Endothelial cell of umbilical vein (primary cell): Measurements from ENCODE around the gene NSUN6. TPM values are rescaled to one million over a fixed set of nuclear protein-coding genes. Genes with fewer than 3 reads are reported as not detected.

Experiments
- BruUV-seq: library from RNA; stranded (reverse); fragments of 400-500 nt; replicated peaks from 2 replicates; lab custom pipeline; 2021; lab: Mats Ljungman, UMichigan
- CTCF ChIA-PET: fragments of 300-600, 350-600 bp; sonication (Branson Sonifier 250); formaldehyde crosslinking; loops from one replicate; lab custom pipeline; 2021; ENCODE audit warnings: antibody characterized with exemption, inconsistent platforms; lab: Charles Lee
- POLR2A ChIA-PET: fragments of 300-600, 350-600 bp; sonication (Branson Sonifier 250); formaldehyde crosslinking; loops from one replicate; lab custom pipeline; 2021; ENCODE audit warnings: antibody characterized with exemption, inconsistent platforms; lab: Charles Lee
- DNase-seq: peaks from one replicate; pipeline ENCODE4 v3.0.0-alpha.2; 2011; ENCODE audit warnings: low read depth, low spot score
- FAIRE-seq: peaks from 2 replicates; lab custom pipeline; 2011; peaks lifted over from hg19 to GRCh38; lab: Jason Lieb, UNC
- H2AFZ ChIP-seq: 2 replicates; pipeline ENCODE4 v1.6.0; 2012; ENCODE audit warnings: low read depth, low read length, control low read depth, inconsistent platforms
- H3K27ac ChIP-seq: 2 replicates; pipeline ENCODE4 v1.5.1; 2011; ENCODE audit warnings: low read depth, mild to moderate bottlenecking, control low read depth, low read length, moderate library complexity; ENCODE audit not compliant: insufficient read depth
- H3K27me3 ChIP-seq, 2 experiments: 2 replicates each; pipeline versions ENCODE4 v1.6.0 to v1.6.1; 2011; ENCODE audit warnings: low read length in 2 of 2, mixed read lengths in 1 of 2; ENCODE audit not compliant: control insufficient read depth in 2 of 2, insufficient read depth in 2 of 2
- H3K36me3 ChIP-seq, 2 experiments: 2 replicates in 1 of 2; 3 replicates in 1 of 2; pipeline ENCODE4 v1.5.1; 2011; ENCODE audit warnings: low read length in 2 of 2, mild to moderate bottlenecking in 1 of 2, moderate library complexity in 1 of 2; ENCODE audit not compliant: control insufficient read depth in 2 of 2, insufficient read depth in 2 of 2; ENCODE audit errors: extremely low read depth in 1 of 2
- H3K4me1 ChIP-seq: 3 replicates; pipeline ENCODE4 v1.5.1; 2011; ENCODE audit warnings: mild to moderate bottlenecking, low read length; ENCODE audit not compliant: control insufficient read depth, insufficient read depth; ENCODE audit errors: extremely low read depth
- H3K4me2 ChIP-seq: 2 replicates; pipeline ENCODE4 v1.6.1; 2011; ENCODE audit warnings: low read length, control low read depth, mixed read lengths; ENCODE audit not compliant: insufficient read depth
- H3K4me3 ChIP-seq, 3 experiments: fragments of 200-600 bp in 1 of 3; sonication (generic), shearing (Covaris generic) in 1 of 3; replicated peaks in 1 of 3; 2 replicates each; pipeline ENCODE4 v1.5.1; 2011 to 2016; ENCODE audit warnings: control low read depth in 3 of 3, low read length in 3 of 3, mild to moderate bottlenecking in 2 of 3, inconsistent platforms in 1 of 3, low read depth in 1 of 3, moderate library complexity in 1 of 3; ENCODE audit not compliant: insufficient read depth in 1 of 3
- H3K79me2 ChIP-seq: 2 replicates; pipeline ENCODE4 v1.6.0; 2012; ENCODE audit warnings: low read length, inconsistent platforms; ENCODE audit not compliant: control insufficient read depth, insufficient read depth
- H3K9ac ChIP-seq: replicated peaks from 2 replicates; pipeline ENCODE3; 2011; ENCODE audit warnings: low read length, control low read depth; ENCODE audit not compliant: insufficient read depth; ENCODE audit errors: extremely low read depth
- H3K9me1 ChIP-seq: replicated peaks from 3 replicates; pipeline ENCODE4 v1.6.0; 2011; ENCODE audit warnings: mild to moderate bottlenecking, low read length; ENCODE audit not compliant: control insufficient read depth, insufficient read depth; ENCODE audit errors: extremely low read depth
- H3K9me3 ChIP-seq: replicated peaks from 2 replicates; pipeline ENCODE4 v1.5.1; 2012; ENCODE audit warnings: low read length, inconsistent platforms; ENCODE audit not compliant: control insufficient read depth, insufficient read depth
- H4K20me1 ChIP-seq: replicated peaks from 2 replicates; pipeline ENCODE3; 2011; ENCODE audit warnings: mild to moderate bottlenecking, low read length; ENCODE audit not compliant: control insufficient read depth, insufficient read depth; ENCODE audit errors: extremely low read depth
- FOS ChIP-seq: IDR thresholded peaks from 2 replicates; pipeline ENCODE4 v1.6.1; 2011; ENCODE audit warnings: mild to moderate bottlenecking, low read length, moderate library complexity, borderline replicate concordance; ENCODE audit not compliant: insufficient read depth
- GATA2 ChIP-seq: IDR thresholded peaks from 2 replicates; pipeline ENCODE4 v1.7.0; 2011; ENCODE audit warnings: low read depth, mild to moderate bottlenecking, moderate library complexity, mixed read lengths, low read length; ENCODE audit not compliant: insufficient read length, insufficient read depth
- JUN ChIP-seq: IDR thresholded peaks from 2 replicates; pipeline ENCODE4 v1.6.1; 2011; ENCODE audit warnings: borderline replicate concordance, low read depth; ENCODE audit not compliant: insufficient read length, insufficient read depth
- MAX ChIP-seq: IDR thresholded peaks from 2 replicates; pipeline ENCODE4 v1.6.1; 2011; ENCODE audit not compliant: insufficient read depth, insufficient read length
- MYC ChIP-seq: IDR thresholded peaks from one replicate; pipeline ENCODE4 v1.6.1; 2011; ENCODE audit warnings: mild to moderate bottlenecking, low read depth, low read length
- POLR2AphosphoS5 ChIP-seq: IDR thresholded peaks from 2 replicates; pipeline ENCODE4 v1.6.1; 2012; ENCODE audit warnings: low read depth, mild to moderate bottlenecking, control low read depth, low read length, moderate library complexity; ENCODE audit not compliant: insufficient read depth
- dilution Hi-C: fragments of 300-500 bp; cut with MboI; formaldehyde crosslinking; loops from one replicate; pipeline ENCODE4 v1.15.0; 2019; ENCODE audit warnings: low sequenced_read_pairs; ENCODE audit not compliant: extremely low pct_ligation_motif_present
- intact Hi-C: fragments of 100-400 bp; cut with micrococcal nuclease; formaldehyde crosslinking; loops from one replicate; pipeline ENCODE4 v1.10.0; 2022
- polyA plus RNA-seq, 4 experiments: library from polyadenylated mRNA; depleted of rRNA in 3 of 4; stranded (reverse) in 3 of 4; unstranded in 1 of 4; fragments of >200 nt; gene quantifications; 2 replicates each; pipeline versions ENCODE4 v1.2.1 to v1.2.3, GENCODE V29; 2011 to 2012; ENCODE audit warnings: missing spikeins in 1 of 4
- total RNA-seq: library from RNA; stranded (reverse); gene quantifications from 2 replicates; pipeline ENCODE4 v1.2.3, GENCODE V29; 2021
- TF ChIP-seq, protein P1 (sequence below), 2 donors: IDR thresholded peaks; 1 replicate in 1 of 2; 2 replicates in 1 of 2; pipeline ENCODE4 v1.5.1; 2011; ENCODE audit warnings: low read length in 2 of 2, mild to moderate bottlenecking in 2 of 2, moderate library complexity in 2 of 2, control low read depth in 1 of 2, inconsistent platforms in 1 of 2, low read depth in 1 of 2; ENCODE audit not compliant: insufficient read depth in 1 of 2; ENCODE audit errors: extremely low read depth in 1 of 2

Gene NSUN6
- total and polyA plus RNA-seq, 2 donors (not counting 3 experiments of a cell fraction or from before 2014, with no cell fraction given): 3.3 to 5.2 TPM

GRCh38 chr10:18523025-18523424 lies 128.4 kb downstream of the NSUN6 start:
- H3K27ac ChIP-seq: no peak overlapping the region
- H3K79me2 ChIP-seq: no peaks in the 10 kb centered on the region
- no peaks in the 10 kb centered on the region for H3K36me3 ChIP-seq
- TF ChIP-seq JUN (no peak), POLR2AphosphoS5 (no peak), FOS (no peak), MYC (no peak), MAX (no peak), GATA2 (no peak)
- TF ChIP-seq, protein P1, sequence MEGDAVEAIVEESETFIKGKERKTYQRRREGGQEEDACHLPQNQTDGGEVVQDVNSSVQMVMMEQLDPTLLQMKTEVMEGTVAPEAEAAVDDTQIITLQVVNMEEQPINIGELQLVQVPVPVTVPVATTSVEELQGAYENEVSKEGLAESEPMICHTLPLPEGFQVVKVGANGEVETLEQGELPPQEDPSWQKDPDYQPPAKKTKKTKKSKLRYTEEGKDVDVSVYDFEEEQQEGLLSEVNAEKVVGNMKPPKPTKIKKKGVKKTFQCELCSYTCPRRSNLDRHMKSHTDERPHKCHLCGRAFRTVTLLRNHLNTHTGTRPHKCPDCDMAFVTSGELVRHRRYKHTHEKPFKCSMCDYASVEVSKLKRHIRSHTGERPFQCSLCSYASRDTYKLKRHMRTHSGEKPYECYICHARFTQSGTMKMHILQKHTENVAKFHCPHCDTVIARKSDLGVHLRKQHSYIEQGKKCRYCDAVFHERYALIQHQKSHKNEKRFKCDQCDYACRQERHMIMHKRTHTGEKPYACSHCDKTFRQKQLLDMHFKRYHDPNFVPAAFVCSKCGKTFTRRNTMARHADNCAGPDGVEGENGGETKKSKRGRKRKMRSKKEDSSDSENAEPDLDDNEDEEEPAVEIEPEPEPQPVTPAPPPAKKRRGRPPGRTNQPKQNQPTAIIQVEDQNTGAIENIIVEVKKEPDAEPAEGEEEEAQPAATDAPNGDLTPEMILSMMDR (IDR thresholded peaks at IDR 0.05; ENCODE audit: extremely low read depth in 1 of 2, insufficient read depth in 1 of 2, low read depth in 1 of 2, low read length in 2 of 2): no peak
- no peak overlapping the region for H2AFZ ChIP-seq
- no peaks in the 10 kb centered on the region for H3K4me1 ChIP-seq
- FAIRE-seq (no peak), DNase-seq (peak; percentile 11)
- POLR2A ChIA-PET: no interaction called here
- no peaks in the 10 kb centered on the region for H4K20me1 ChIP-seq
- dilution Hi-C loops (no loop called here), intact Hi-C loops (no loop called here)
- no TSS peak for BruUV-seq
- H3K9me1 ChIP-seq: no peaks in the 10 kb centered on the region
- no peak overlapping the region for H3K4me2 ChIP-seq
- no peaks in the 10 kb centered on the region for H3K27me3 ChIP-seq
- CTCF ChIA-PET: interaction anchor here (0.7 kb wide), 1 partner anchor 82 kb away, joined by 3 read pairs; no protein-coding TSS in a partner anchor
- H3K9ac ChIP-seq: no peak overlapping the region
- no peaks in the 10 kb centered on the region for H3K9me3 ChIP-seq
- H3K4me3 ChIP-seq: no peak overlapping the region
